Stimulated activated CD4-positive, alpha-beta T cell treated with anti-CD3 and anti-CD28 coated beads, Interleukin-4, amount 100 ng/mL, for 48 hours (primary cell): ENCODE measurements around the gene CCDC194.
A peak's percentile ranks its signal among the peaks of the same experiment; 100 is the strongest.
"Not testable (repeated sequence)": the region's sequence is repeated elsewhere in the genome, so short reads cannot be mapped to it uniquely, and the experiment has no call there.

Experiments used
- DNase-seq, 2 donors: peaks; one replicate each; pipeline ENCODE4 v3.0.0-alpha.2; 2020; ENCODE audit warnings: low read depth in 2 of 2

The CCDC194 gene

GRCh38 chr19:17376935-17377600 is 16.9 kb downstream of the CCDC194 start, which contains the start of gene PLVAP:
Gene PLVAP (minus strand): TSS chr19:17377342. CDS start chr19:17377288, 54 bp downstream.
- no peak for DNase-seq

- no peak for DNase-seq
Observed at GRCh38 chr19:17370026-17370587, 23.9 kb downstream of the CCDC194 start.

DNA sequence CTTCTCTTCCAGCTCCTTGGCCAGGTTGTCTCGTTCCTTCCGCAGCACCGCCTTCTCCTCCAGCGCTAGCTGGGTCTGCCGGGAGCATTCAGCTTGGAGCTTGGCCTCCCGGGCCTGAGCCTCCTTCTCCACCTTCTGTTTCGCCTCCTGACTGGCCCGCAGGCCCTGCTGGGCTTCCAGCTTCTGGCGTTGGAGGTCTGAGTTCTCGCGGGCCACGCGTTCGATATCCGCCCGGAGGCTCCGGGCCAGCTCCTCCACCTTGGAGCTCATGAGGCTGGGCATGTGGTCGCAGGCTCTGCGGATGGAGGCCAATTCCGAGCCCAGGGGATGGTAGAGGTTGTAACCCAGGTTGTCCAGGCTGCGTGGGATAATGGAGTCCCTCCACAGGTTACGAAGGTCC is 28.6 kb downstream of the CCDC194 start:
- no peak for DNase-seq

- not testable (repeated sequence) for DNase-seq
Observed at GRCh38 chr19:17363852-17364605, 30.0 kb downstream of the CCDC194 start.

DNA sequence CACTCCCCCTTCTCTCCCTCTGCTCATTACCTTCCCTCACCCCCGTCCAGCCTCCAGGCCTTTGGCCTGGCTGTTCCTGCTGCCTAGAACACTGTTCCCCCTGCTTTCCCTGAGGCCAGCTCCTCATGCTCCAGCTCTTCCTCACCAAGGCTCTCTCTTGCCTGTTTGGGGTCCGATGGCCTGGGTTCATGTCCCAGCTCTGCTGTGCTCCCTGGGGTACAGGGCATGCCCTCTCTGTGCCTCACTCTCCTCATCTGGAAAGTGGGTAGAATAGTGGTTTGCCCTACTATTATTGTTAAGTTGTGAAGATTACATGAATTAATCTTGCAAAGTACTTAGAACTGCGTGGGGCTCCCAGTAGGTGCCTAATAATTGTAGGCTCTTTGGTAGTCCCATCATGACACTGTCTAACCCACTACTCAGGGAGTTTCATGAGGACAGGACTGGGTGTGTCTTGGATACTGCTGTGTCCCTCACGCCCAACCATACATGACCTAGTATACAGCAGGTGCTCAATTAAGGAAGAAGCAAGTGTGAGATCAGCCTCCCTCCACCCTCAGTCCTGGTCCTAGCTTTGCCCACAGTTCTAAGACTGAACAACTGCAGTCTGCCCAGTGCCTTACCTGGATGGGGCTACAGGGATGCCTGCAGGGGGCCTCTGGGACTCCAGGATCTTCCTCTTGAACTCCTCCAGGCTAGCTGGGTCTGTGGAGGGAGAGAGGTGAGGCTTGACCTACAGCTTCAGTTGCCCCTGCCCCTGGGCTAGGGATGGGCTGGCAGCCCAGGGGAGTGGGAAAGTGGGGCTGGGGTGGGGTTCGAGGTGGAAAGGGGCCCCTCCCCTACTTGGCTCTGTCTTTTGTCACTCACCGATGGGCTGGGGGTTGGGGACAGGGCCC is 33.8 kb downstream of the CCDC194 start:
- DNase-seq: no peak

DNA sequence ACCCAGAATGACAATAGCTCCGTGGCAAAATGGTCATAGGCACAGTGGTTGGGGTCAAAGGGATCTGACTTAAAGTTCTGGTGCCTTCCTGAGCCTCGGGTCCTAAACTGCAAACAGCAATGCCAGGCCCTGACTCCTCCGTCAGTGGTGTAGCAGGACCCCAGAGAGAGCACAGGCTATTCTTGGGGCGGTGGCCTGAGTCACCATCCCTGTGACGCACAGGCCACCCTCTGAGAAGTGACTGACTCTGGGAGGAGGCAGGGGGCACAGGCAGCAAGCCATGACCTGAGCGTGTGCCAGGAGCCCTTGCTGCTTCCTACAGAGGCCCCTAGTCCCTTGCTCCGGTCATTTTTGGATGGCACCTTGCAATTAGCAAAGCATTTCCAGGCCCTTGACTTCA is 35.6 kb downstream of the CCDC194 start:
- no peak for DNase-seq

GRCh38 chr19:17357724-17358123 is 36.3 kb downstream of the CCDC194 start:
- DNase-seq: no peak

DNA sequence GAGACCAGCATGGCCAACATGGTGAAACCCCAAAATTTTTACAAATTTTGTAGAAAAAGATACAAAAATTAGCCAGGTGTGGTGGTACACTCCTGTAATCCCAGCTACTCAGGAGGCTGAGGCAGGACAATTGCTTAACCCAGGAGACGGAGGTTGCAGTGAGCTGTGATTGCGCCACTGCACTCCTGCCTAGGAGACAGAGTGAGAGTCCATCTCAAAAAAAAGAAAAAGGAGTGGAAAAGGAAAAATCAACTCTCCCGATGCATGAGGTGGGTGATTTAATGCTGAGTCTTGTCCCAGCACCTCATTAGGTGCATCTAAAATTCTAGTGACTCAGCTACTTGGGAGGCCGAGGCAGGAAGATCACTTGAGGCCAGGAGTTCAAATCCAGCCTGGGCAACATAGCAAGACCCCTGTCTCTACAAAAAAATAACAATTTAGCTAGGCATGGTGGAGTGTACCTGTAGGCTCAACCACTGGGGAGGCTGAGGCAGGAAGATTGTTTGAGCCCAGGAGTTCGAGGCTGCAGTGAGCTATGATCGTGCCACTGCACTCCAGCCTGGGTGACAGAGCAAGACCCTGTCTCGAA is 36.8 kb downstream of the CCDC194 start:
- no peak for DNase-seq

DNA sequence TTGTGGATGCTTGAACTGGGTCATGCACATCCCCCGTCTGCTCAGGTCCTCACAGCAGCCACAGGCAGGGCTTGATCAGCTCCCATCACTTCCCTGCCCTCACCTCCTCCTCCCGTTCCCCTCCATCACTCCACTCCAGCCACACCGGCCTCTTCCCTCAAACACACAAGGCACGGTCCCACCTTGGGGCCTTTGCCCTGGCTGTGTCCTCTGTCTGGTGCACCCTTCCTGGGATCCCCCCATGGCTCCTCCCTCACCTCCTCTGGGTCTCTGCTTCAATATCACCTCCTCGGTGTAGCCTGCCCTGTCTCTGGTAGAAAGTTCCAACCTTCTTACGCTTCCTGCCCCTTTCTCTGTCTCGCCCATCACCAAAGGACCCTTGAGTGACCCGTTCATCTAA is 40.6 kb downstream of the CCDC194 start:
- no peak for DNase-seq

- no peak for DNase-seq
Observed at GRCh38 chr19:17352608-17353280, 41.3 kb downstream of the CCDC194 start.

DNA sequence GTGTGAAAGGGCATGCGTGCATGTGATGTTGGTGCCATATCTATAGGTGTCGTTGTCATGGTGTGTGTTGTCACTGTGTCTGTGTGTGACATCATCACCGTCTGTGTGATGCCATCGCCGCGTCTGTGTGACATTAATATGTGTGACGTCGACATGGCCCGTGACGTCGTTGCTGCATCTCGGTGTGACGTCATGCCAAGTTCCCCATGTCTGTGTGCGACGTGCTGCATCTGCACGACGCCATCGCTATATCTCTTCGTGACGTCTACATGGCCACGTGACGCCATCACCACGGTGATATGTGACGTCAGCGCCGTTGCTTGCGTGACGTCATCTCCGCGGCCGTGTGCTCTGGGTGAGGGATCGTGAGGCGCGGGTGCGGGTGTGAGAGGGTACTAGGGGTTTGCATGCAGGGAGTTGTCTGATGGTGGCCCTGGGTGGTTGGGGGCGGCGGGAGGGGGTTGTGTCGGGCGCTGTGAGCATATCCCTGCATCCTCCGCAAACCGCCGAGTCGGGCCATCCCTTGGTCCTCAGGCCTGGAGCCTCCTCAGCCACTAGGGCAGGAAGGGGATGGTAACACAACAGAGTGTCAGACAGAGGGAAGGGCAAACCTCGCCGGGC is 42.1 kb downstream of the CCDC194 start:
- no peak for DNase-seq

GRCh38 chr19:17348700-17349099 is 45.3 kb downstream of the CCDC194 start:
- no peak for DNase-seq

DNA sequence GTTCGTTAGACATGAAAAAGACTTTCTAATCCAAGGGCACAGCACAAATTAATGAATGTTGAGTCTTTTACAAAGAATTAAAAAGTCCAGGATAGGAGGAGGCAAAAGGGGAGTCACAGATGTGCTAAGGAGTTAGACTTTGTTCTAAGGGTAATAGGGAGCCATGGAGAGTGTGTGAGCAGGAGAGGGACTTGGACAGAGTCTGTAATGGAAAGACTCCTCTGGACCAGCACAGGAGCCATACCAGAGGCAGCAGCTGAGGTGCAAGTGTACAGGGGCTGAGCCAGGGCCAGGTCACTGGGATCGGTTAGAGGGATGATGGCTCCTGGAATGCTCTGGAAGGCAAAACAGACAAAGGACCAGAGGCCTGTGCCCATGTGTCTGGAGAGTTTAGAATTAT is 46.1 kb downstream of the CCDC194 start:
- DNase-seq: no peak

GRCh38 chr19:17347361-17347760 is 46.6 kb downstream of the CCDC194 start:
- DNase-seq: no peak

DNA sequence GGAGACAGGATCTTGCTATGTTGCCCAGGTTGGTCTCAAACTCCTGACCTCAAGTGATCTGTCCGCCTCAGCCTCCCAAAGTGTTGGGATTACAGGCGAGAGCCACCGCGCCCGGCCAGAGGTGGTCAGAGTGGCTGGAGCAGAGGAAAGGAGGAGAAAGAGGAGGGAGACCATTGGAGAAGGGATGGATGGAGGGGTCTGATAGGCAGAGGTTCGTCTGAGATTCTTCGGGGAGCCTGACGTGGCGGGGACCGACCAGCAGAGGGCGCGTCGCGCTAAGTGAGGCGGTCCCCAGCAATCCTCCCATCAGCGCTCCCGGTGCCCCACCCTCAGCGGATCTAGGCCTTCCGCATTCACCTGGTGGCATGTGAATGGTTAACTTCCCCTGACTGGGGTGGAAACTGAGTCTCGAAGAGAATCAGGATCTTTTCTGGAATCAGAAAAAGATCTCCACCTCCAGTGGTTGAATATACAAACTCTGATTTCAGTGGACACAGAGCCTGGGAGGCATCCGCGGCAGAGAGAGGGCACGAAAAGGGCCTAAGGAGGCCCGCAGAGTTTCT is 47.8 kb downstream of the CCDC194 start:
- peak; percentile 70 to 80 for DNase-seq

DNA sequence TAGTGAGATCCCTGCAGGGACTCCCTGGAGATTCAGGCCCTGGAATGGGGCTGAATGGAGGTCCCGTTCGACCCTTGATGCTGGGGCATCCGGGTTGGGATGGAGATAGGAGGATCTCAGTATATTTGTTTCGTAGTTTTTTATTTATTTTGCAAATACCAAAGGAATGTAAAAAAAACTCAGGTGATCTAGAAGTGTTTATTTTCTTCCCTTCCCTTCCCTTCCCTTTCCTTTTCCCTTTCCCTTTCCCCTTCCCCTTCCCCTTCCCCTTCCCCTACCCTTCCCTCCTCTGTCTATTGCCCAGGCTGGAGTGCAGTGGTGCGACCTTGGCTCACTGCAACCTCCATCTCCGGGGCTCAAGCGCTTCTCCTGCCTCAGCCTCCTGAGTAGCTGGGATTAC is 52.2 kb downstream of the CCDC194 start:
- DNase-seq: no peak

GRCh38 chr19:17341386-17341785 is 52.6 kb downstream of the CCDC194 start:
- DNase-seq: no peak

DNA sequence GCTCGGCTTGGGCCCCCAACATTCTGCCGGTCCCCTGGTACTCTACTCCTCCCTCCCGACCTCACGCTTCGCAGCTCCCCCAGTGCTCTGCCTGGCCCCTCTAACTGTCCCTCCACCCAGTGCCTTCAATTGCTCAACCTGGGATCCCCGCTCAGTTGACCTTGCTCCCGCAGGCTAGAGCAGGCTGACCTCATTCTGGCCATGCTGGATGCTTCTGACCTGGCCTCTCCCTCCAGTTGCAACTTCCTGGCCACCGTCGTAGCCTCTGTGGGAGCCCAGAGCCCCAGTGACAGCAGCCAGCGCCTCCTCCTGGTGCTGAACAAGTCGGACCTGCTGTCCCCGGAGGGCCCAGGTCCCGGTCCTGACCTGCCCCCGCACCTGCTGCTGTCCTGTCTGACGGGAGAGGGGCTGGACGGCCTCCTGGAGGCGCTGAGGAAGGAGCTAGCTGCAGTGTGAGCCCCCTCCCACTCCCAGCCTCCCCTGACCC is 53.1 kb downstream of the CCDC194 start:
- DNase-seq: no peak
